ENCODE results near the gene CBL.

The CBL gene

DNA sequence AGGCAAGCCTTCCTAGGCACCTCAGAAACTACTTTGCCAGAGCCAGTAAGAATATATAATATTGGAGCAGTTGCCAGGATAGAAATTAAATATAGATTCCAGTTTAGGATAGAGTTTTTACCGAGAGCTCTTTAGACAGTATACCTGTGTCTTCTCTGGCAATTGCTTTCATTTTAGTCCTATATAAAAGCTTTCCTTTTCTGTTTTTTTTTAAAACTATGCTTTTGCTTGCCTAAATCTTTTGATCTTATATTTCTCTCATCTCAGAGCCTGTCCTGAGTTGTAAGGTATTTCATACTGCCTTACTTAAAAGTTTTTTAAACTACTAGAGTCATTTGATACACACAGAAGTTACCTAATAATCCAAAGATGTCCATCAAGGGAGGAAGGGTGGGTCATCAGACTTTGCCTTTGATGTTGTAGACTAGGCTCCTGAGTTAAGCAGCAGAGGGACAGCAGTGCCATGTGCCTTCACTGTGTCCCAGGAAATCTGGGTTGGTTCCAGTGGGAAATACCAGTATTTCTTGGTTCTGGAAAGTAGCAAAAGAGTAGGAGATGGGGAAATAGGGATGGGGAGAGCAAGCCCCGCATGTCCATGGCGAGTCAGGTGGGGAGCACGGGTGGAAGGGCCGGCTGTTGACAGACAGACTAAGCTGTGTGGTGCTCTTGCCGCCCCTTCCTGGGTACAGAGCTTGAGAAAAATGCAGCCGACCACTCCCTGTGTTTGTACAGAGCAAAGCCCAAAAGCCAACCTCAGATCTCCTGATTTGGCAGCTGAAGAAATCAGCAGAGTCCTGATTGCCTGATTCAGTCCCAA is 99.6 kb downstream of the CBL start:
- H3K9me3 ChIP-seq (ENCODE audit: low read length): no peaks in the 10 kb centered on the region
- peaks cover 6% of the 10 kb centered on the region for H3K4me1 ChIP-seq (ENCODE audit: insufficient read depth, low read length)
- peaks cover 42% of the 10 kb centered on the region for H3K36me3 ChIP-seq (ENCODE audit: insufficient read depth, low read length)
- no peak overlapping the region for H3K4me3 ChIP-seq (ENCODE audit: low read length)
- no peaks in the 10 kb centered on the region for H3K27me3 ChIP-seq (ENCODE audit: insufficient read depth, low read length)
- H2AFZ ChIP-seq (ENCODE audit: low read depth, low read length): no peak overlapping the region

DNA sequence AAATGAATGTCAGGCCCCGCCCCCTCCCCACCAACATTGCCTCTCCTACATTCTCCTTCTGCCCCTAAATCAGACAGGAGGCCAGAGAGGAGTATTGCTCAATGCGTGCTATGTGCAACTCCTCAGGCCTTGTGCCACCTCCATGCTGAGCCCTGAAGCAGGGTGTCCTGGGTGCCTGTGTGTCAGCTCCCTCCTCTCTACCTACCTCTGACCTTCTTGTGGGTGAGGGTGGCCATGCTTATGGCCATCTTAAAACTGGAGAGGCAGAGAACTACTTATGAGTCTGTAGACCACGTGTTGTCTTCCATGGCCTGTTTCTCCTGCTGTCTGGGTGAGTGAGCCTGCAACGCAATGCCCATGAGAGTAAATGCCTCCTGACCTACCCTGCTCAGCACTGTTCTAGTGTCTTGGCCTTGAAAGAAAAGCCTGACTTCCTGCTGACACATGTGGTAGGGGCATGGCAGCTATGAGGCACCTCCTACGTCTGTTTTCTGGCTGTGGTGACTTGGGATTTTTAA is 100.3 kb downstream of the CBL start:
- Histone ChIP-seq H3K9me3 (ENCODE audit: low read length) (no peaks in the 10 kb centered on the region), H3K27me3 (ENCODE audit: insufficient read depth, low read length) (no peaks in the 10 kb centered on the region), H3K4me1 (ENCODE audit: insufficient read depth, low read length) (peaks cover 6% of the 10 kb centered on the region), H3K36me3 (ENCODE audit: insufficient read depth, low read length) (peaks cover 36% of the 10 kb centered on the region), H2AFZ (ENCODE audit: low read depth, low read length) (no peak overlapping the region), H3K4me3 (ENCODE audit: low read length) (no peak overlapping the region)

DNA sequence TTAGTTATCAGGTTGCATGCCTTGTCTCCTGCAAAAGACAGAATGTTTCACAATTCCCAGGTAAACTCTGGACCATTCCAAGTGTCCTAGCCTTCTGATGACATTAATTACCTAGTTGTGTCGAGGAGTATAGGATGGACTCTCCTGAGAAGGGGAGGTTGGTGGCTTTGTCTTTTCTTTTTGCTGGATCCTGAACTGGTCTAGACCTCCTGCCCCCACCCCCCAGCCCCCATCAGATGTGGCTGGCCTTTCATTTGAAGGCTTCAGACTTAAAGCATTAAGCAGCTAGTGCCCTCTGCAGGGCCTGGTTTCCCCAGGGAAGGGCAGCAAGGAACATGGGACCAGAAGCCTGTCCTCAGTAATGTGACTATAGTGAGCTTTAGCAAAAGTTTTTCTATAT is 101.1 kb downstream of the CBL start:
- Histone ChIP-seq H3K4me1 (ENCODE audit: insufficient read depth, low read length) (peaks cover 6% of the 10 kb centered on the region), H3K36me3 (ENCODE audit: insufficient read depth, low read length) (peaks cover 29% of the 10 kb centered on the region), H3K9me3 (ENCODE audit: low read length) (no peaks in the 10 kb centered on the region), H3K27me3 (ENCODE audit: insufficient read depth, low read length) (no peaks in the 10 kb centered on the region), H2AFZ (ENCODE audit: low read depth, low read length) (no peak overlapping the region), H3K4me3 (ENCODE audit: low read length) (no peak overlapping the region)

DNA sequence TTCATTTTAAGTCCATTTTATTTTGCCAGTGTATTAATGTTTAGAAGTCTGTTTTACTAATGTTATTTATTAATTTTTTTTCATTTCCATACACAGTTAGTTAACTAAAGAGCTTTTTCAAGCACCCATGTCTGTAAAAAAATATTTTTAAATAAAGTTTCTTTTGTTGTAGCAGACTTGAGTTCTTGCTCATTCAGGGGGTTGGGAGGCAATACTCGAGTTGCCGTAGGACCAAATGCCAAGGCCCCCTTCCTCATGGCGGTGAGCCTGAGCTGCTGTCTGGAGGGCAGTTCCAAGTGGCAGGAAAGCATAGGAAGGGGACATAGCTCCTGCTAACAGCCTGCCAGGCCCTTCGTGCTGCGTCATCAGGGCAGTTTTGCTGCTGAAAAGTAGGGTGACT is 101.8 kb downstream of the CBL start:
- Histone ChIP-seq H3K4me1 (ENCODE audit: insufficient read depth, low read length) (peaks cover 6% of the 10 kb centered on the region), H3K27me3 (ENCODE audit: insufficient read depth, low read length) (no peaks in the 10 kb centered on the region), H3K9me3 (ENCODE audit: low read length) (no peaks in the 10 kb centered on the region), H3K4me3 (ENCODE audit: low read length) (no peak overlapping the region), H2AFZ (ENCODE audit: low read depth, low read length) (no peak overlapping the region), H3K36me3 (ENCODE audit: insufficient read depth, low read length) (peaks cover 25% of the 10 kb centered on the region)

DNA sequence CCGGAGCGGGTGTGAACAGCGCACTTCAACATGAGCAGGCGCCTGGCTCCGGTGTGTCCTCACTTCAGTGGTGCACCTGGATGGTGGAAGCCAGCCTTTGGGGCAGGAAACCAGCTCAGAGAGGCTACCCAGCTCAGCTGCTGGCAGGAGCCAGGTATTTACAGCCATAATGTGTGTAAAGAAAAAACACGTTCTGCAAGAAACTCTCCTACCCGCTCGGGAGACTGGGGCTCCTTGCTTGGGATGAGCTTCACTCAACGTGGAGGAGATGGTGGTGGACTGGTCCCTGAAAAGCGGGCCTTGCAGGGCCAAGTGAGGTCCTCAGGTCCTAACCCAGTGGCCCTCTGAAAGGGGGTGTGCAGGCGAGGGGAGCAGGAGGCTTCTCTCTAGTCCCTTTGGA is 103.3 kb downstream of the CBL start:
- peaks cover 12% of the 10 kb centered on the region for H3K36me3 ChIP-seq (ENCODE audit: insufficient read depth, low read length)
- no peaks in the 10 kb centered on the region for H3K27me3 ChIP-seq (ENCODE audit: insufficient read depth, low read length)
- H3K4me1 ChIP-seq (ENCODE audit: insufficient read depth, low read length): peaks cover 6% of the 10 kb centered on the region
- no peaks in the 10 kb centered on the region for H3K9me3 ChIP-seq (ENCODE audit: low read length)
- H2AFZ ChIP-seq (ENCODE audit: low read depth, low read length): no peak overlapping the region
- H3K4me3 ChIP-seq (ENCODE audit: low read length): no peak overlapping the region

DNA sequence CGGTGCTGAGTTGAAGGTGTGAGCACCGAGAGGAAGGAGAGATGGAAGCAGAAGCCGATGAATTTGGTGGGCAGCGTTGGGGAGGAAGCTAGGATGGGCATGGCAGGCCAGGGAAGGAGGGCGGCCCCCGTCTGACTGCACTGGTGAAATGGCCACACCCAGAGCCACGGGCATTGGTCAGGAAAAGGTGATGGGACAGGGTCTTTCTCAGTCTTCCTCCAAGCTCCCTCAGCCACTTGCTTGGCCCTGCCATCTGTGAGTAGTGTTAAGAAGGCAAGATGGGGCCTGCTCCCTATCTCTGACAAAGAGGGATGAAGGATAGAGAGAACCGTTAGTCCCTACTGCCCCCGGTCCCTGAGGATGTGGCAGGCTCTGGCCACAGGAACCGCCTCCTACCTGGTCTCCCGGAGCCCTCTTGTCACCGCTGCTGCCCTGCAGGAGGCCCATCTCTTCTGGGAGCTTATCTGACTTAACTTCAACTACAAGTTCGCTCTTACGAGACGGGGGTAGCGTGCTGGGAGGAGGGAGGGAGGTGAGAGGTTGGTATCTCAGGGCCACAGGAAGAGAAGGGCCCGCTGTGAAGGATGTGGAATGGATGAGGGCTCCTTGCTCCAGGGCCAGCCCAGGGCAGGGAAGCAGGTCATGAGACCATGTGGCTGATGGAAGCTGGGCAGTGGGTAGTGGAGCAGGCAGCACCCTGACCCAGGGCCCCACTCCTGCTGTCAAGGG is 104.0 kb downstream of the CBL start:
- Histone ChIP-seq H3K27me3 (ENCODE audit: insufficient read depth, low read length) (peaks cover 5% of the 10 kb centered on the region), H3K4me1 (ENCODE audit: insufficient read depth, low read length) (peaks cover 6% of the 10 kb centered on the region), H2AFZ (ENCODE audit: low read depth, low read length) (no peak overlapping the region), H3K9me3 (ENCODE audit: low read length) (no peaks in the 10 kb centered on the region), H3K36me3 (ENCODE audit: insufficient read depth, low read length) (peaks cover 9% of the 10 kb centered on the region), H3K4me3 (ENCODE audit: low read length) (no peak overlapping the region)

DNA sequence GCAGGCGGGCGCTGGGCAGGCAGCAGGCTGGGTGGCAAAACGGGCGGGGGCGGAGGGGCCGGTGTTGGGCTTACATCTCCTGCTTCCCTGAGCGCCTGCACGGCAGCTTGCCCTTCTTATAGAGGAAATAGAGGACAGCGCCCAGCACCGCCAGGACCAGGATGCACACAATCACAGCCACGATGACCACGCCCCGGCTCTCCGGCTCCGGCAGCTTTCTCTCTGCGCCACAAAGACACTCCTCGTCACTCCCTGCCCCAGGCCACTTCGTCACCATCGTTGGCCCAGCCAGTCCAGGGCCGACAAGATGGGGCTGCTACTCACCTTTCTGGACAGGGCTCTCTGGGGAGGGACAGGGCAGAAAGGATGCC is 104.5 kb downstream of the CBL start:
- Histone ChIP-seq H3K27me3 (ENCODE audit: insufficient read depth, low read length) (peaks cover 10% of the 10 kb centered on the region), H2AFZ (ENCODE audit: low read depth, low read length) (no peak overlapping the region), H3K9me3 (ENCODE audit: low read length) (no peaks in the 10 kb centered on the region), H3K4me3 (ENCODE audit: low read length) (no peak overlapping the region), H3K36me3 (ENCODE audit: insufficient read depth, low read length) (peaks cover 6% of the 10 kb centered on the region), H3K4me1 (ENCODE audit: insufficient read depth, low read length) (peaks cover 11% of the 10 kb centered on the region)

DNA sequence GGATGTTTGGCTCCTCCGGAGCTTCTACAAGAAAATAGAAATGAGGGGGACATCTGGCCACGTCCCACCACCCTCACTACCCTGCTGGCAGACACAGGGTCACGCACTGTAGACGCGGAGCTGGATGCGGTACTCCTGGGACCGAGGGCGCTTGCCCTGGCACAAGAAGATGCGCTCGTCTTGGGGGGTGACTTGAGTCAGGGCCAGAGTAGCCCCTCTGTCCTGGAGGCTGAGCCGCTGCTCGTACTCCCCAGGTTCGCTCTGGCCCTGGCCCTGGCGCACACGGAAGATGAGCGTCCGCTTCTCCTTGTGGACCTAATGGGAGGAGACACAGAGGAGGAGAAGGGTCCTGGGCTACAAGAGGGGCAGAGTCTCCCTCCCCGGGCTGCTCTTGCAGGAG is 108.6 kb downstream of the CBL start:
- no peaks in the 10 kb centered on the region for H3K36me3 ChIP-seq (ENCODE audit: insufficient read depth, low read length)
- H3K4me3 ChIP-seq (ENCODE audit: low read length): no peak overlapping the region
- H2AFZ ChIP-seq (ENCODE audit: low read depth, low read length): no peak overlapping the region
- H3K27me3 ChIP-seq (ENCODE audit: insufficient read depth, low read length): peaks cover 26% of the 10 kb centered on the region
- no peaks in the 10 kb centered on the region for H3K9me3 ChIP-seq (ENCODE audit: low read length)
- peaks cover 28% of the 10 kb centered on the region for H3K4me1 ChIP-seq (ENCODE audit: insufficient read depth, low read length)

DNA sequence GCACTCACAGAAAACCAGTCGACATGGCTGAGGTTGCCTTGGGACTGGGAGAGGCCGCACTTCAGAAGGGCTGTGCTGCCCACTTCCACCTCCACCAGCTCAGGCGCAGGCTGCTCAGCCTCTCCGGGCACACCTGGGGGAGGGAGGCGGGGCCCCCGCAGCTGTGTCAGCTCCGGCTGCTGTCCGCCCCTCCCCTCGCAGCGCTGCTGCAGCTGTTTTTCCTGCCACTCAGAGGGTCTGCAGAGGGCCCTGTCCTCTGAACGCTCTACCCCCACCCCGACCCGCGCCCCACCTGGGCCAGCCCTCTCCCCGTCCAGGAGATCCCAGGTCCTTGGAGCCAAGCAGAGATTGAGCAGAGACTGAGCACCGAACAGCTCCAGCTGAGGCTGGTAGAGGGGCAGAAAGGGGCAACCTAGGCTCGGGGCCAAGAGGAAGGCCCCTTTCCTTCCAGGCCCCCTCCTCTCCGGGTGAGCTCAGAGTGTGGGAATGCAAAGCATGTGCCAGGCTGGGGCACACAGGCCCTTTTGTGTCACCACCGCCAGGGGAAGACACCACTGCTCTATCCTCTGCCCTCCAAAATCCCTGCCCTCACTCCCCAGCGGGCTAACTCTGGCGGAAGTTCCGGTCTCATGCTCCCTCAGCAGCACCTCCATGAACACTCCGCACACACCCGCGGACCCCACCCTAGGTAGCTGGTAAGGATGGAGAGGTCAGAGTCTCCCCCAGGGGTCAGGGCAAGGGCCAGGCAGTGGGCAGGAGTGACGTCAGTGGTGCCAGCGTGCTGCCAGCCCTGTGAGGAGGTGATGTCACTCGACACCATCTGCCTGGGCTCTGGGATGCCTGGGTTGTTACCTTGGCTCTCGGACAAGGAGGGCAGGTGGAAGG is 109.2 kb downstream of the CBL start:
- peak overlapping the region; percentile 58 for H3K4me3 ChIP-seq (ENCODE audit: low read length)
- H3K36me3 ChIP-seq (ENCODE audit: insufficient read depth, low read length): no peaks in the 10 kb centered on the region
- H3K9me3 ChIP-seq (ENCODE audit: low read length): no peaks in the 10 kb centered on the region
- H3K4me1 ChIP-seq (ENCODE audit: insufficient read depth, low read length): peaks cover 33% of the 10 kb centered on the region
- H3K27me3 ChIP-seq (ENCODE audit: insufficient read depth, low read length): peaks cover 26% of the 10 kb centered on the region
- no peak overlapping the region for H2AFZ ChIP-seq (ENCODE audit: low read depth, low read length)

DNA sequence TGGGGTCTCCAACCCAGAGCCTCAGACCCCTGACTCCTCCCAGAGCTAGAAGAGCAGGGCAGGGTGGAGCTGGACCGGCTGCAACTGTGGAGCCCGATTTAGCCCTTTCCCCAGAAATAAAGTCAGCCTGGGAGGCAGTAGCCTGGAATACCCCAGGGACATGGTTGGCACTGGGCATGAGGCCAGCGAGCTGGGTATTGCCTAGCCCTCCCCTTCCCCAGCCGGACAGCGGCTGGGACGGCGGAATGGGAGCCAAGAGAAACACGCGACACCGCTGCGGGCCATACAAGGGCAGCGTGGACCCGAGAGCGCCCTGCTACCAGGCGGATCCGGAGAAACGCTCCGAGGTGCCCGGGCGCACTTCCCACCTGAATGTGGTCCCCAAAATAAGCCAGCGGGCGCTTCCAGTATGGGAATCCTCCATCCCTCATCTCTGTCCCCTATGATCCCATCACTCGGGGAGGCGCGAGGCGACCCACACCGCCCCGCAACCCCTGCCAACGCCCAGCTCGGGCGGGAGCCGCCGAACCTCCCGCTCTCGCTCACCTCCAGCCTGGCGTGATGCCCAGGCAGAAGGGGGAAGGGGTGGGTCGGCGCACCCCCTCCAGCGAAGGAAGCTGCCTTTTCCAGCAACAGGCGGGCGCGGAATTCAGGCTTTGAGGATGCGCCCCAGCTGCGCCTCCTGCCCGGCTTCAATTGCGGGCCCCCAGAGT is 110.0 kb downstream of the CBL start:
- Histone ChIP-seq H3K4me3 (ENCODE audit: low read length) (peak overlapping the region; percentile 58), H3K9me3 (ENCODE audit: low read length) (no peaks in the 10 kb centered on the region), H3K4me1 (ENCODE audit: insufficient read depth, low read length) (peaks cover 36% of the 10 kb centered on the region), H2AFZ (ENCODE audit: low read depth, low read length) (peak overlapping the region; percentile 87), H3K27me3 (ENCODE audit: insufficient read depth, low read length) (peaks cover 26% of the 10 kb centered on the region), H3K36me3 (ENCODE audit: insufficient read depth, low read length) (no peaks in the 10 kb centered on the region)

DNA sequence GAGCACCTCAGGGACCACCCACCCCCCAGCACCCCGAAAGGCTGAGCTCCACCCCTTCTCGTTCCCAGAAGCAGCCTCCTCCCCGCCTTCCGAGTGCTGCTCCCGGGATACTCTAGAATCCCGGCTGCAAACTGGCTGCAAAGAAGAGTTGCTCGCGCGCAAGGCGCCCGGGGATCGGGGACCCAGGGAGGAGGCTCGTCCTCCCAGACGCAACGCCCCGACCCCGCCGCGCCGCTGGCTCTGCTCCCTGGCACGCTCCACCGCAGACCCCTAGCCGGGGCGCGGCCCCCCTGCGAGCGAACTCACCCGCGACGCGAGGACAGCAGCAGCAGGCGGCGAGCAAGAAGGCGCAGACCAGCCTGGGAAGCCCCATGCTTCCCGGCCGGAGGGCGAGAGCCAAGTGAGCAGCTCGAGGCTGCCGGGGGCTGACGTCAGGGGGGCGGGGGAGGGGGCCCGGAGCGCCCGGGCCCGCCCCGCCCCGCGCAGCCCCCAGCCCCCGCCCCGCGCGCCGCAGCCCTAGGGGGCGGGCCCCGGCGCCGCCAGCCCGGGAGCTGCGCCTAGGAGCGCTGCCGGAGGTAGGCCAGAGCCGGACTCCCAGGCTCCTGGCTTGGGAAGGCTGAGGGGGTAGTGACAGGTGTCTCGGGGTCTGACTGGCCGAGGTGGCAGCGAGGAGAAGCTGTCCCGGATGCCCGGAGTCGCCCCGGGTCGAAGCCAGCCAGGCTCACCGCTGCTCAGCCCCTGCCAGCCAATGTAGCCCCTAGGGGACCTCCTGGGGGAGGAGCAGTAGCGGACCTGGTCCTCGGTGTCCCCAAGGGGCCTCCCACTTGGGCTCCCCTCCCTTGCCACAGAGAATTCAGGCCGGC is 110.8 kb downstream of the CBL start, which contains the start of gene MCAM:
Gene MCAM, minus strand, starts transcription at position 402 of the 863 bp plus-strand sequence. Its CDS starts 29 bp downstream, at position 373.
- Histone ChIP-seq H3K4me3 (ENCODE audit: low read length) (peak within 1 kb of the TSS; percentile 58), H3K36me3 (ENCODE audit: insufficient read depth, low read length) (no peaks in the 10 kb centered on the region), H3K4me1 (ENCODE audit: insufficient read depth, low read length) (peaks cover 36% of the 10 kb centered on the region), H3K27me3 (ENCODE audit: insufficient read depth, low read length) (peaks cover 26% of the 10 kb centered on the region), H3K9me3 (ENCODE audit: low read length) (no peaks in the 10 kb centered on the region), H2AFZ (ENCODE audit: low read depth, low read length) (peak within 1 kb of the TSS; percentile 87)
